Neural cell (in vitro differentiated cells): Measurements from ENCODE around the gene SSC5D. TPM values are rescaled to one million over a fixed set of nuclear protein-coding genes. Genes with fewer than 3 reads are reported as not detected.

Source experiments
- H2AFZ ChIP-seq: fragments of 200-600, 300-800 bp; sonication (generic), shearing (Covaris generic); 2 replicates; pipeline ENCODE4 v1.6.0; 2014; ENCODE audit warnings: low read depth, mild to moderate bottlenecking, antibody characterized with exemption, low read length, moderate library complexity
- H3F3A ChIP-seq: fragments of 200-600 bp; shearing (Covaris generic); 2 replicates; pipeline ENCODE4 v1.6.1; 2016; ENCODE audit warnings: mild to moderate bottlenecking, moderate library complexity, mixed read lengths, antibody characterized with exemption, low read length; ENCODE audit not compliant: insufficient read depth, poor library complexity, severe bottlenecking
- H3K27ac ChIP-seq: fragments of 200-600, 300-800 bp; sonication (generic), shearing (Covaris generic); 2 replicates; pipeline ENCODE4 v1.5.1; 2014; ENCODE audit warnings: mild to moderate bottlenecking, low read length, moderate library complexity
- H3K27me3 ChIP-seq: fragments of 300-800, 200-600 bp; sonication (generic), shearing (Covaris generic); 2 replicates; pipeline ENCODE4 v1.6.0; 2014; ENCODE audit warnings: mild to moderate bottlenecking, low read depth, low read length, moderate library complexity; ENCODE audit not compliant: insufficient read depth
- H3K36me3 ChIP-seq: fragments of 300-800, 200-600 bp; sonication (generic), shearing (Covaris generic); 2 replicates; pipeline ENCODE4 v1.5.1; 2014; ENCODE audit warnings: mild to moderate bottlenecking, antibody characterized with exemption, low read length, moderate library complexity; ENCODE audit not compliant: insufficient read depth
- H3K4me2 ChIP-seq: fragments of 300-800, 200-600 bp; sonication (generic), shearing (Covaris generic); 2 replicates; pipeline ENCODE4 v1.6.0; 2014; ENCODE audit warnings: mild to moderate bottlenecking, low read length
- H3K4me3 ChIP-seq: fragments of 300-800, 200-600 bp; sonication (generic), shearing (Covaris generic); 2 replicates; pipeline ENCODE4 v1.5.1; 2014; ENCODE audit warnings: mild to moderate bottlenecking, low read length, moderate library complexity
- H3K79me2 ChIP-seq: fragments of 200-600 bp; shearing (Covaris generic); replicated peaks from 2 replicates; pipeline ENCODE4 v1.6.0; 2014; ENCODE audit warnings: mild to moderate bottlenecking, low read length, moderate library complexity; ENCODE audit not compliant: insufficient read depth
- H3K9ac ChIP-seq: fragments of 300-800, 200-600 bp; sonication (generic), shearing (Covaris generic); 2 replicates; pipeline ENCODE4 v1.6.1; 2016; ENCODE audit warnings: mild to moderate bottlenecking, low read length, mixed read lengths
- H3K9me2 ChIP-seq: fragments of 200-600 bp; shearing (Covaris generic); 2 replicates; pipeline ENCODE4 v1.6.1; 2016; ENCODE audit warnings: mild to moderate bottlenecking, low read length, mixed read lengths; ENCODE audit not compliant: insufficient read depth
- H3K9me3 ChIP-seq: fragments of 200-600, 300-800 bp; sonication (generic), shearing (Covaris generic); 2 replicates; pipeline ENCODE4 v1.6.1; 2016; ENCODE audit warnings: mild to moderate bottlenecking, mixed run types, low read length, moderate library complexity, mixed read lengths
- H4K20me1 ChIP-seq: fragments of 200-600 bp; shearing (Covaris generic); 2 replicates; pipeline ENCODE4 v1.6.1; 2016; ENCODE audit warnings: mild to moderate bottlenecking, mixed run types; ENCODE audit not compliant: insufficient read depth
- EZH2 ChIP-seq: fragments of 200-600, 300-800 bp; shearing (Covaris generic), sonication (generic); IDR thresholded peaks from 2 replicates; pipeline ENCODE4 v1.6.1; 2014; ENCODE audit warnings: antibody characterized with exemption, low read length, borderline replicate concordance, mild to moderate bottlenecking; ENCODE audit not compliant: insufficient read depth, poor library complexity, severe bottlenecking
- MXI1 ChIP-seq: fragments of 450-650 bp; conservative IDR thresholded peaks from 2 replicates; pipeline ENCODE4 v1.6.1; 2014; ENCODE audit warnings: antibody characterized with exemption, mild to moderate bottlenecking; ENCODE audit not compliant: poor library complexity, severe bottlenecking
- POLR2AphosphoS5 ChIP-seq: IDR thresholded peaks from 2 replicates; pipeline ENCODE4 v1.6.1; 2012
- RAD21 ChIP-seq: fragments of 450-650 bp; conservative IDR thresholded peaks from 2 replicates; pipeline ENCODE4 v1.6.1; 2014; ENCODE audit warnings: antibody characterized with exemption, mild to moderate bottlenecking, moderate library complexity
- REST ChIP-seq: IDR thresholded peaks from 2 replicates; pipeline ENCODE4 v1.6.1; 2012; ENCODE audit warnings: borderline replicate concordance
- SMC3 ChIP-seq: fragments of 450-650 bp; conservative IDR thresholded peaks from 2 replicates; pipeline ENCODE4 v1.6.1; 2014; ENCODE audit warnings: antibody characterized with exemption, mild to moderate bottlenecking, moderate library complexity; ENCODE audit not compliant: poor library complexity
- TAF1 ChIP-seq: IDR thresholded peaks from 2 replicates; pipeline ENCODE4 v1.6.1; 2012; ENCODE audit warnings: low read depth
- polyA plus RNA-seq: library from polyadenylated mRNA; depleted of rRNA; stranded (reverse); fragments of >200 nt; gene quantifications from 2 replicates; pipeline ENCODE4 v1.2.3, GENCODE V29; 2014
- TF ChIP-seq, protein P1 (sequence below): fragments of 450-650 bp; IDR thresholded peaks from 2 replicates; pipeline ENCODE4 v1.5.1; 2014; ENCODE audit warnings: antibody characterized with exemption, mild to moderate bottlenecking, moderate library complexity; ENCODE audit not compliant: poor library complexity, severe bottlenecking

The SSC5D gene
- polyA plus RNA-seq, 1 donor from 2014 or later, result 0.45 TPM

DNA sequence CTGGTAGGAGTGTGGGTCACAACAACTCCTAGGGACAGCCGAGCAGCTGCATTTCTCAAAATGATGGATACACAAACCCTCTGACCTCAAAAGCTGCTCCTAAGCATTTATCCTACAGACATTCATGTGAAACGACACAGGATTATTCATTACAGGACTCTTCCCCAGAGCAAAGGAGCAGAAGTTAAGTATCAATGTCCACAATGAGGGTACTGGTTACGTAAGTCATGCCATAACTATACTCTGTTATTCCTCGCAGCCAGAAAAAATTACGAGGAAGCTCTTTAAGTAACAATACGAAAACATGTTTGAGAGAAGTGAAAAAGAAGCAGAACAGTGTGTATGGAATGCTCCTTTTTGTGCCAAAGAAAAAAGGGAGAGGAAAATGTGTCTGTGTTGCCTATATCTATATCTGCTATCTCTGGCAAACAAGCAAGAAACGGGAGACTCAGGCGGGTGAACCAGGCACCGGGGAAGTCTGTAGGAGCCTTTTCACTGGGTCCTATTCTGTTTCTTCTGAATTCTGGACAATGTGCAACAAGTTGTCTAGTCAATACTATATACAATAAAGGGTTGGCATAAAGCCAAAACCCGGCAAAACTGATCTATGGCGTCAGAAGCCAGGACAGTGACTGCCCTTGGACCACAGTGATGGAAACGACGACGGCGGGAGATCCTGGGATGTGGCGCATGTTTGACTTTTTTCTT is 28.1 kb upstream of the SSC5D start:
- Histone ChIP-seq H3F3A (no peaks in the 10 kb centered on the region), H3K79me2 (no peaks in the 10 kb centered on the region), H3K36me3 (no peaks in the 10 kb centered on the region), H2AFZ (no peak overlapping the region), H3K9me2 (no peaks in the 10 kb centered on the region), H3K9ac (no peak overlapping the region), H3K9me3 (no peaks in the 10 kb centered on the region), H3K4me2 (no peak overlapping the region), H4K20me1 (no peaks in the 10 kb centered on the region), H3K4me3 (peak overlapping the region; percentile 97), H3K27me3 (no peaks in the 10 kb centered on the region), H3K27ac (no peak overlapping the region)
- TF ChIP-seq, protein P1, sequence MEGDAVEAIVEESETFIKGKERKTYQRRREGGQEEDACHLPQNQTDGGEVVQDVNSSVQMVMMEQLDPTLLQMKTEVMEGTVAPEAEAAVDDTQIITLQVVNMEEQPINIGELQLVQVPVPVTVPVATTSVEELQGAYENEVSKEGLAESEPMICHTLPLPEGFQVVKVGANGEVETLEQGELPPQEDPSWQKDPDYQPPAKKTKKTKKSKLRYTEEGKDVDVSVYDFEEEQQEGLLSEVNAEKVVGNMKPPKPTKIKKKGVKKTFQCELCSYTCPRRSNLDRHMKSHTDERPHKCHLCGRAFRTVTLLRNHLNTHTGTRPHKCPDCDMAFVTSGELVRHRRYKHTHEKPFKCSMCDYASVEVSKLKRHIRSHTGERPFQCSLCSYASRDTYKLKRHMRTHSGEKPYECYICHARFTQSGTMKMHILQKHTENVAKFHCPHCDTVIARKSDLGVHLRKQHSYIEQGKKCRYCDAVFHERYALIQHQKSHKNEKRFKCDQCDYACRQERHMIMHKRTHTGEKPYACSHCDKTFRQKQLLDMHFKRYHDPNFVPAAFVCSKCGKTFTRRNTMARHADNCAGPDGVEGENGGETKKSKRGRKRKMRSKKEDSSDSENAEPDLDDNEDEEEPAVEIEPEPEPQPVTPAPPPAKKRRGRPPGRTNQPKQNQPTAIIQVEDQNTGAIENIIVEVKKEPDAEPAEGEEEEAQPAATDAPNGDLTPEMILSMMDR, result no peak
- TF ChIP-seq TAF1, result no peak
- TF ChIP-seq SMC3, result no peak
- TF ChIP-seq MXI1, result no peak
- no peak for TF ChIP-seq RAD21
- no peak for TF ChIP-seq EZH2

DNA sequence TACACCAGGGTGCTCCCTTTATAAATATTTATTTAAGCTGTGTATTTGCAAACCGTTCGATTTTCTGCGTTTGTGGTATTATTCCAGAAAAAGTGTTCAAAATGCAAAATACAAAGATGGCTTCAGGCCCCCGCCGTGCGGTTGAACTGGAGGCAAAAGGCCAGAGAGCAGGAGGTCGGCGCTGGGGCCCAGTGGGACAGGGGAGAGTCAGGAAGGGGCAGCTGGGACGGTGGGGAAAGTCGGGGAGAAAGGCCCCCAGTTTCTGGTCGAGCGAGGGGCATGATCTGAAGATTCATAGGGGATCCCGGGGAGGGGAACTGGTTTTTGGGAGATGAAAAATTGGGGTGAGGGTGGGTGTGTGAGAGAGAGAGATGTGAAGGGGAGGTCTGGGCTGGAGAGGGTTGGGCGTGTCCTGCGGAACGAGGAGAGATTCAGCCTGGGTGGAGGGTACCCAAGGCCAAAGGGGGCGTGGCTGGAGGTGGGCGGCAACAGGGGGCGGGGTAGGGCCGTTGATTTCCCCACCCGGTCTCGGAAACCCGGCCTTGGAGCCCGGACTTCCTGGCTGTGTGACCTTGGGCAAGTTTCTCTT is 27.5 kb upstream of the SSC5D start:
- Histone ChIP-seq H3K4me3 (peak overlapping the region; percentile 97), H3K9me3 (no peaks in the 10 kb centered on the region), H3K27me3 (no peaks in the 10 kb centered on the region), H3K9me2 (no peaks in the 10 kb centered on the region), H4K20me1 (no peaks in the 10 kb centered on the region), H3K79me2 (no peaks in the 10 kb centered on the region), H3K27ac (peak overlapping the region; percentile 11), H3F3A (no peaks in the 10 kb centered on the region), H2AFZ (peak overlapping the region; percentile 65), H3K36me3 (no peaks in the 10 kb centered on the region), H3K4me2 (peak overlapping the region; percentile 78), H3K9ac (peak overlapping the region; percentile 78)
- TF ChIP-seq POLR2AphosphoS5, result no peak
- TF ChIP-seq, protein P1, result no peak
- no peak for TF ChIP-seq REST
- no peak for TF ChIP-seq RAD21
